Stimulated activated CD8-positive, alpha-beta memory T cell treated with anti-CD3 and anti-CD28 coated beads, Interleukin-7, amount 100 ng/mL, for 48 hours (primary cell): ENCODE results near the gene CAMK1.

Source experiments
- DNase-seq, 2 donors: peaks; one replicate each; pipeline ENCODE4 v3.0.0-alpha.2; 2020; ENCODE audit warnings: low read depth in 1 of 2; ENCODE audit errors: extremely low read depth in 1 of 2

CAMK1 gene

DNA sequence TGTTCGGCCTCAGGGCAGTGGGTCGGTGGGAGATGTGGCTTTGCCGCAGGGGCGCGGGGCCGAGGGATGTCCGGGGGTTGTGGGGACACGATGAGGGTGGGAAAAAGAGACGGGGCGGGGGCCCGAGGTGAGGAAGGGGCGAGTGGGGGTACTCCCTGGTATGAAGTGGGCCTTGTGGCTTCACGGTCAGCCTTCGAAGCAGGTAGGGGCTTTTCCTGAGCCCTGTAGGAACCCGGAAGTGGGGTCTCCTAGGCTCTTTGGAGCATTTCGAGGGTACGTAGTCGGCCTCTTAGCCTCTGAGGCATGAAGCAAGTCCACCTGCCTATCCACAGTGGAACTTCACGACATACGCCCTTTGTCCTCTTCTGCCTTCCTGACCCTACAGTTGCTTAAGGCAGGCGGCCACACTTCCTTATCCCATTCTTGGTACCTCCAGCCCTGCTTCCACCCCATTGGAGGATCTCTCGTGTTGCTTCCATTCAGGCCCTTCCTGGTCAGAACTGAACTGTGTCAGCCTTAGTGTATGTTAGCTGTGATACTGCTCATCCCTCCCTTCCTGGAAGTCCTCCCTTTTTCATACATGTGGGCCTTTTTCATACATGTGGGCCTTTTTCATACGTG, 23.5 kb upstream of the CAMK1 start:
- no peak for DNase-seq

DNA sequence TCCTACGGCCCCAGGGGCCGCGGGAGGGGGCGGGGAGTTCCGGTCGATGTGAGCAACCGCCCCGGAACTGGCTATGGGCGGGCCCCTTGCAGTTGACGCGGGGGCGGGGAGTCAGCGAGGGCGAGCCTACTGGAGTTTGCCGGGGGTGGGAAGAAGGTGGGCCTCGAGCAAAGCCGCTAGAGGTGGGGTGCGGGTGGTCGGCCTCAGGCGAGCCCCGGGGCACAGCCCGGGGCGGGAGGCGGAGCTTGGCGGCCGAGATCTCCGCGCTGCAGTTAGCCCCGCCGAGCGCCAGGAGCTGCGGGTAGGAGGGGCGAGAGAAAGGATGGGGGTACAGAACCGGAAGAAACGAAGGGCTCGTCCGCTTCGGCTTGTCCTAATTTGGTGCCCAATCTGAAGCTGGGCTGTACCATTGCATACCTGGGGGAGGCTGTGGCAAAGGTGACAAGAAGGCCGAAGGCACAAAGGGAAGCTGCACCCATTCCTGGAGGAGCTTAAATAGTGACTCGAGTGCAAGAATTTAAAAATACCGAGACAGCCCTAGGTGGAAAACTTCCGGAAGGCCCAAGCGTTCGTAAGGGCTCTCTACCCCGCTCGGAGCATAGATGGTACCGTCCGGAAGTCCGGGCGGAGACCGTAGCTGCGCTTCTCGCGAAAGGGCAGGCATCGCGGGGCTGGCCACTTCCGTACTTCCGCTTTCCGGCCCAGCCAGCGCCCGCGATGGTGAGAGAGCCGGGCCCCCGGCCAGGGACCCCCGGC, 22.8 kb upstream of the CAMK1 start, which contains the start of the genes ARPC4 and TADA3:
ARPC4 (plus strand) TSS at position 678 of the 756 bp plus-strand sequence; CDS start at position 718, 40 bp downstream.
TADA3 (minus strand) TSS at position 69 of the 756 bp plus-strand sequence. CDS start 1,007 bp downstream, outside the sequence.
- DNase-seq, result peak; percentile 81 to 91

DNA sequence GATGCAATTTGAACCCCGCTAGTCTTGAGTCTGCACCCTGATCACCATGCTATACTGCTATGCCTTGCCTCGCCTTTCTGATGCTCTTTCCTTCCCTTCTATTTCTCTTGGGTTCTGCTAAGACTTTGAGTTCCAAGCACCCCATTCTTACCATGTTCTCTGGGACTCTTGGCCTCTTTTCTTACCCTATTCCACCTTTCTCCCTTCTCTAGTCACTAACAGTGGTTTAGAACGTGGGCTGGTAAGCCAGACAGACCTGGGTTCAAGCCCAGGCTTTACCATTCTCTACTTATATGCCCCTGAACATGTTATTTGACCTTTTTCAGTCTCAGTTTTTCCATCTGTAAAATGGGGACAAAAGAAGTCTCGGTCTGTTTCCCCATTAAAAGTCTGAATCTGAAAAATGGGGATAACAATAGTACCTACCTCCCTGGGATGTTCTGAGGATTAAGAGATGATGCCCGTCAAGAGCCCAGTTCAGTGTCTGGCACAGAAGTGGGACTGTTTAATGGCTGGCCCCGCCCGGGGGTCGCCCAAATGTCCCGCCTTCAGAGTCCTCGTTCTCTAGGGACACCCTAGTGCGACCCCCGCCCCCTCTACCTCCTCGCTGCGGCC, 22.1 kb upstream of the CAMK1 start:
- DNase-seq, result no peak

DNA sequence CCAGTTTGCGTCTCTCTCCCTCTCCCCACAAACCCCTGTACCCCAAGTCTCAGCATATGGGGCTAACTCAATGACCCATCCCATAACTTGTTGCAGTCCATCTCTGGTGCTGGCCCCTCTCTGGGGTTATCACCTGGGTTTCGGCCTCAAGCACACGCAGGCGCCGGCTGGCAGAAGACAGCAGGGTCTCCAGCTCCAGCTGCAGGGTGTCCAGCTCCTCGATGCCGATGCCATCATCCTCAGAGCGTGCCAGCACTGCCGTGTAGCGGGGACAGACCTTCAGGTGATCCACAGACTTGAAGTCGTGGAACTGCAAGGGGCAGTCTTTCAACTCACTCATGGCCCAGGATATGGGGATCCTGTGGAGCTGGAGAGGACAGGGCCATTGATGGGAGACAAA, 21.4 kb upstream of the CAMK1 start:
- DNase-seq, result no peak

DNA sequence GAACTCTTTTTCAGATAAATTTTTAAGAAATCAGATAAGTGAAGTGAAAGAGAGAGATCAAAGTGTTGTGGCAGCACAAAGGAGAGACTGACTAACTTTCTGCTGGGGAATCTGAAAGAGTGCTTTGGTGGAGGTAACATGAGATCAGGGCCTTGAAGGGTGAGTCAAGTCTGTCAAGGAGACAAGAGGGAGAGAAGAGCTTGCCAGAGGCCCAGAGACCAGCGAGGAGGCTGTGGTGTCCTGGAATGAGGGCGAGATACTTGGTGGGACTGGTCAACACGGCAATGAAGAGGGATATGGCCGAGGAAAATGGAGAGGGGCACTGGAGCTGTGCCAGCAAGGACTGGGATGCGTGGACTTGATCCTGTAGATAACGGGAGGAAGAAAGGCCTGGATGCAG, 18.0 kb upstream of the CAMK1 start:
- no peak for DNase-seq

DNA sequence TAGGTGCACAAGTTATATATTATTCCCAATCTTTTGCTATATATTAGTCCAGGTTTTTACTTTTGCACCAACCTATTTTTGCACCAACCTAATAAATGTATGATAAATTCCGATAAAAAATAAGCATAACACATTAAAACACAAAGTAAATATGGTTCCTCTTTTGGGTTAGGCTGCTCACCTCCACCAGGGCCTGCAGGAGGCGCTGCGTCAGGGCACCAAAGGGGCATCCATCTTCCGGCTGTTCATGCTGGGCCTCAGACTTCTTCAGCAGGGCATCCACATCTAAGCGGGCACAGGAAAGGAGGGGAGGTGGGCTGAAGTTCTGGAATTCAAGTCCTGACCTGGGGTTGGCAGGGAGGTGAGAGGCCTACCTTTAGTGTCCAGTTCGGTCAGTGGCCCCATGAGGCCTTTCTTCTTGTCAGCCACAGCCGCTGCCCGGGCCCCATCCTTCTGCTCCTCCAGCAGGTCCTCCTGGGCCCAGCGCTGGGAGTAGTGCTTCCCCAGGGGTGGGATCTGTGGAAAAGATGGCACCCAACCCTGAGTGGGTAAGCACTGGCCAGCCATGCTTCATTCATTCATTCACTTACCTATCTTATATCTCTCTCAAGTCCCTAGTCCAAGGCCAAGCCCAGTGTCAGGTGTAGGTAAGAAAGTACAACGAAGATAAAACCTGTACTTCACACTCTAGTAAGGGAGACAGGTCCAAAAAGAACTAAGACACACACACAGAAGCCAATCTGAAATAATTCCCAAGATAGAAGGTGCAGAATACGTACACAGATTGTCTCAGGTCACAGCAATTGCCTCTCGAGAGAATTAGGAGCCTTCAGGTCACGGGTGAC, 17.3 kb upstream of the CAMK1 start:
- DNase-seq, result no peak

DNA sequence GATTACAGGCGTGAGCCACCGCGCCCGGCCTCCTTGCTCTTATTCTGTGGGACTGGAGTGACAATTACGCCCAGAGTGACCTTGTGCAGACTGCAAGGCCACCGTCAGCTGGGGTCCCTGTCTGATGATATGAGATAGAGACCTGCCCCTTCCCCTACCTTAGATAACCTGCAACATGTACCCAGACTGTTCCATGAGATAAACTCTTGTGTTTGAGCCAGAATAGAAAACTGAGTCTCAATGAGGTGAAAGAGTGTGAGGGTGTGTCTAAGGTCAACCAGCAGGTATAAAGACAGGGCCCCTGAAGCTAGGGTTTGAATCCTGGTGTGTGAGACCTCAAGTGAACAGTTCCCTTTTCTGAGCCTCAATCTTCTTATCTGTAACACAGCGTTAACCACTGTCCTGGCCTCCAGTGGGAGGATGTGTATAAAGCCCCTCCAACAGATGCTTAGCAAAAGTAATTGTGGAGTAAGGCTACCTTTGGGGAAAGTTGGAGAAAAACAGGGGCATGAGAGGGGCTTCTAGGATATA, 16.5 kb upstream of the CAMK1 start:
- no peak for DNase-seq

DNA sequence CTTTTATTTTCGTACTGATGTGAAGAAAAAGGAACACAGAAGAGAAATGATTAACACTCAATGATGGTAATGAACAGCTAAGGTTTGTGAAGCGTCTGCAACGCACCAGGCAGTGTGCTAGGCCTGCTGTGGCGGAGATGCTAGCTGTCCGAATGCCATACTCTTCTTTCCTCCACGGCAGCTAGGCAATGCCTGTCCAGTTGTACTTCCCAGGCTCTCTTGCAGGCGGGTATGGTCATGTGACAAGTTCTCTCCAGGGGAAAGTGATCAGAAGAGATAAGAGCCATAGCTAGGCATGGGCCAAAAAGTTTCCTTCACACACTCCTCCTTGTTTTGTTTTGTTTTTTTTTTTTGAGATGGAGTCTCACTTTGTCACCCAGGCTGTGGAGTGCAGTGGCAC, 15.9 kb upstream of the CAMK1 start:
- DNase-seq, result no peak

DNA sequence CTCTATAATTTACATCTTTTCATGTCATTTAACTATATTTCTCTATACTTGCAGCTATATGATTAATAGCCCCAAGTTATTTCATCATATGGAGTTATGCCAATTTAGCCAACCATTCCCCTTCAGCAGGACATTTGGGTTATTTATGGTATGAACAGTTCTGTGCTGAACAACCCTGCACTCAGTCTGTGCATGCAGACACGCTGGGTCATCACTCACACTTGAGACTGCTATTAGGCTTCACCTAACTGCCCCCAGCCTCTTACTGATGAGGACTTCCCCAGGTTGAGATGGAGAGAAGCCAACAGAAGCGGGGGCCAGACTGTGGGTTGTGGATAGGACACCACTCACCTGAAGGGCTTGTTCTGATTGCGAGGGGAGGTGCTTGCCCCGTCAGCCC, 15.2 kb upstream of the CAMK1 start:
- no peak for DNase-seq

DNA sequence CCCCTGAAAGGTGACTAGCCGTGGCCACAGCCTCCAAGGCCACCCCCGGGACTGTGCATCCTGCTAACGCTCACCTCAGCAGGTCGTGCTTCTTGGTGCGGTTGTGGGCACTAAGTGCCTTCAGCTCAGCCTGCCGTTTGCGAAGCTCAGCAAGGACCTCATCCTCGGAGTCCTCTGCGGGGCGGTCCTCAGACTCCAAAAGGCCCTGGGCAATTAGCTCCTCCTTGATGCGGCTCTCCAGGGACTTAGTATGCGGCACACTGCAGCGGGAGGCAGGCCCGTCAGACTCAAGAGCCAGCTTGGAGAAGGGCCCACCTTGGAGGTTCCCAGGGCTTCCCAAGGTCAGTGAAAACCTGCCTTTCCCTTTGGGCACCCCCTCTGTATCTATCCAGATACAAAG, 14.2 kb upstream of the CAMK1 start:
- DNase-seq, result no peak

DNA sequence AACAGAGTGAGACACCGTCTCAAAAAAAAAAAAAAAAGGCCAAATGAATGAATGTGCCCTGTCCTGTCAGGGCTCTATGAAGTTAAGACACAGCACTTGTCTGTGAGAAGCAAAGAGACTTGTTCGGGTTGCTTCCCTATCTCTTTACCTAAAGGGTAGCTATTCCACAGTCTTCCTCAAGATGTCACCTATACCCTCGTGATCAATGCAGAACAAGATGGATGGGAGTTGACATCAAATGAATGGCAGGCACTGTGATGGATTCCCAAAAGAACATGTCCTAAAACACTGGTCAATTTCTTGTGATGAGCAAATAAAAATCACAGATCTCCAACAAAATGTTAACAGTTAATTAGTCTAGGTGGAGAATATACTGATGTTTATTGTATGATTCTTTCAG, 13.0 kb upstream of the CAMK1 start:
- no peak for DNase-seq

DNA sequence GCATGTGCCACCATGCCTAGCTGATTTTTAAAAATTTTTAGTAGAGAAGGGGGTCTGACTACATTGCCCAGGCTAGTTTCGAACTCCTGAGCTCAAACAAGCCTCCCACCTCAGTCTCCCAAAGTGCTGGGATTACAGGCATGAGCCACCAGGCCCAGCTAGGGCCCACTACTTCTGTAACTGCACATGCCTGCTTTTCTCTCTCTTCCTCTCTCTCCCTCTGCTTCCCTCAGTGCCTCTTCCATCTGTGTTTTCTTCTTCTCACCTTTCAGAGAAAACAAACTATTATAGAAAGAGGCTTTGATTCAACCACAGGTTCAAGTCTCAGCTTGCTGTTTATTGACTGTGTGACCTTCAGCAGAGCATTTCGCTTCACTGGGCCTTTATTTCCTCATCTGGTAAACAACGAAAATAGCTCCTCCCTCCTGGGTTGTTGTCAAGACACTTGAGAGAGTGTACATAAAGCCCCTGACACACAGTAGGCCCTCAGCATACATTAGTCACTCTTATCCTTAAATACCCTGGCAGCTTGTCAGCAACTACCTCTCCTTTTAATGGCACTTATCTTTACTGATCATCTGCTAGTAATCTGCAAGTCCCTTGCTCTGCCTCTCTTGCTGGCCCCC, 12.3 kb upstream of the CAMK1 start:
- DNase-seq, result no peak

DNA sequence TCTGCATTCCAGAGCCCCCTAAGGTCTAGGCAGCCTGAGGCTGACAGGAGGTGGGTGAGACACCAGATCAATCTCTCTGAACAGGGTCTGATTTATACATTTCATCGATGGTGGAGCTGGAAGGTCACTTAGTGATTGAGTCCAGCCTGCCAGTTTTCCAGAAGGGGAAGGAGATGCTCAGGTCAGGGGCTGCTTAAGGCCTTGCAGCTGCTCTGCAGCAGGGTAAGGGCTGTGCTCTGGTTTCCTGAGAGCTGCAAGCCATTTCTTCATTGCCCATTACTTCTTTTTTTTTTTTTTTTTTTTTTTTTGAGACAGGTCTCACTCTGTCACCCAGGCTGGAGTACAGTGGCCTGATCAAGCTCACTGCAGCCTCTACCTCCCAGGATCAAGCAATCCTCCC, 11.8 kb upstream of the CAMK1 start:
- no peak for DNase-seq

DNA sequence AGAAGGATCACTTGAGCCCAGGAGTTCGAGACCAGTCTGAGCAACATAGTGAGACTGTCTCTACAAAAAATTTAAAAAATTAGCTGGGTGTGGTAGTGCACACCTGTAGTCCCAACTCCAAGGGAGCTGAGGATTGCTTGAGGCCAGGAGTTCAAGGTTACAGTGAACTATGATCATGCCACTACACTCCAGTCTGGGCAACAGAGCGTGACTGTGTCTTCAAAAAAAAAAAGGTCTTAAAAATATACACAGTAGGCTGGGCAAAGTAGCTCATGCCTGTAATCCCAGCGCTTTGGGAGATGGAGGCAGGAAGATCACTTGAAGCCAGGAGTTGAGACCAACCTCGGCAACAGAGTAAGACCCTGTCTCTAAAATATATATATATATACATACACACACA, 11.2 kb upstream of the CAMK1 start:
- DNase-seq, result no peak

DNA sequence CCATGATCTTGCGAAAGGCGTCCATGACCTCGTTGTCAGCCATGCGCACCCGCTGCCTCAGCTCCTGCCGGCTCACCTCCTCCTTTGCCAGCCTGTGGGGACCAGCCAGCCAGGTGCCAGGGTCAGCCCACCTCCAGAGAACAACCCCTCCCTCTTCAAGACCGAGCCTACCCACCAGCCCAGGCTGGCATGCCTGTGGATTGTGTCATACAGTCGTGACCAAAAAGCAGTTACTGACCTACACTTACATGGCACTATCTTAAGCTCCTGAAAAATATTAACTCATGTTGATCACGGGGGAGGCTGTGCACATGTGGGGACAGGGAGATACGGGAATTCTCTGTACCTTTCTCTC, 10.7 kb upstream of the CAMK1 start:
- DNase-seq, result no peak

DNA sequence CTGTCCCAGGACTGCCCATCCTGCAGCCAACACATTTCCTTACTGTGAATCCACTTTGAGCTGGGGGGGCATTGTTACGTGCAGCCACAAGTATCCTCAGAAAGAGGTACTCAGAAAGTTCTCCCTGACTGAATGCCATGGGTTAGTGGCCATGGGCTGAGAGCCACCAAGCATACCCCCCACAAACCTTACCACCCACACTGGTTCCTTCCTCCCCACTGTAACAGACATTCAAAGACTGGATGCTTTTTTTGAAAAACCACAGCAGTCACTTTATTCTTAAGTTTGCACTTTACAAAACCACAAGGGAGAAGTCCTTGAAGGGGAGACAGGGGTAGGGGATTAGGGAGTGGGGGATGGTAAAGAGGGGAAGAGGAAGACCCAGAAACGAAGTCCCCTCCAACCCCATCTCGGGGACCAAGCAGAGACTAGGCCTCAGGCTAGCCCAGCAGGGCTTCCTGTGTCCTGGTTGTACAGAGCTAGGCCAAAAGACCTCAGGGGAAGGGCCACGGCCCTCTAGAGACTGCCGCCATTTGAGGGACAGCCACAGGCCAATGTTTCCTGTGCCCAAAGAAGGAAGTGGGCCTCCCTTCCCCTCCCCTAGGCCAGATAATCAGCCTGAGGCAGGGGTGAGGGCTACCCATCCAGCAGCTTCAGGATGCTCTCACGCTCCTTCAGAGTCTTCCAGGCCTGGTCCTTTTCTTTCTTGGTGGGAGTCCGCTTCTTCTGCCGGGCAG, 10.1 kb upstream of the CAMK1 start:
- peak in 1 of 2 donors; percentile 63 for DNase-seq

DNA sequence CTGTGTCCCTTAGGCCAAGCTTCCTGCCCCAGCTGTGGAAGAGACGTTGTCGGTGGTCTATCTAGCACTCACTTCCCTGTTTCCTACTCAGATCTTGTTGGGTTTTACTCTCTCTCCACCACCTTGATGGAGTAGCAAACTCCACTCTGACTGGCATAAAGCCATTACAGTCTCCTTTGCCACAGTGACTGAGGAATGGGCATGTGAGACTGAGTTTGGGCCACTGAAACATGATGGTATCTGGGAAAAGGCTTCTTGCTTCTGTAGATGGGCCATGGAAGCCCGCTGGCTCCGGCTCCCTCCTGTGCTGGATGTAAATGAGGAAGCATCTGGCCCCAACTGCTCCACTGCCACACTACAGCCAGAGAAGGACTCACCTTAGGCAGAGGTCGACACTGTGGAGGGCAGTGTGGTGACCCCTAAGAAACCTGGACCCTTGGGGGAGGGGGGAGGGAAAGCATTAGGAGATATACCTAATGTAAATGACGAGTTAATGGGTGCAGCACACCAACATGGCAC, 9.4 kb upstream of the CAMK1 start:
- no peak for DNase-seq

DNA sequence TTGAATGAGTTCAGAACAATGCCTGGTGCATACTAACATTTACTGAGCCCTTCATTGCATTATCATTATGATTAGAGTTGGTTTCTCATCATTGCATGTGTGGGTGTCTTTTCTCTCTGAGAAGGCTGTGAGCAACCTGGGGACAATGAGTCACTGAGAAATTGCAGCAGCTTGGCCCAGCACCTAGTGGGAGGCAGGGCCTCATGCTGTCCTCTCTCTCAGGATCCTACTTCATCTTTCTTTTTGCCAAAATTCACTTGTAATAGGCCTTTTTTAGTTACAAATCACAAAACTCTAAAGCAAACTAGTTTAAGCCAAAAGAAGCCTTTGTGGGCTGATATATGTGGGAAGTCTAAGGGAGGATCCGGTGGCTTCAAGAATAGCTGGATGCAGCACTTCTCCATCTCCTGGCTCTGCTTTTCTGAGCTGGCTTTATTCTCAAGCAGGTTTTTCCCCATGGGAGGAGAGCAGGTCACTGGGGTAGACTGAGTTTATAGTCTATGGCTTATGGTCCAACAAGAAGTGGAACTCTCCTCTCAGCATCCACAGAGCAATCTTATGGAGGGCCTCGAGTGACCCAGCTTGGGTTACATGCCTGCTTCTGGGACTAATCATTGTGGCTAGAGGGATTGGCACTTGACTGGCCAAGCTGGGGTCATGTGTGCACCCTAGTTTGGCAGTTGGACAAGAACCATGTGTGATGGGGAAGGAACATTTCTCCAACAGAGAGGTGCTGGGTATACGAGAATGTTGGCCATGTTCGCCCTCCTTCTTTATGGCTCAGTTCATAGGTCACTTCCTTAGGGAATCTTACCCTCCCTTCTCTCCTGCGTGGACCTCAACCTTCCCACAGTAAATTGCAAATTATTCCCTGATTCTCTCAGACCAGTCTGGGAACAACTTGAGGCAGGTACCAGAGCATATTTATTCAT, 8.7 kb upstream of the CAMK1 start:
- peak in 1 of 2 donors; percentile 71 for DNase-seq

DNA sequence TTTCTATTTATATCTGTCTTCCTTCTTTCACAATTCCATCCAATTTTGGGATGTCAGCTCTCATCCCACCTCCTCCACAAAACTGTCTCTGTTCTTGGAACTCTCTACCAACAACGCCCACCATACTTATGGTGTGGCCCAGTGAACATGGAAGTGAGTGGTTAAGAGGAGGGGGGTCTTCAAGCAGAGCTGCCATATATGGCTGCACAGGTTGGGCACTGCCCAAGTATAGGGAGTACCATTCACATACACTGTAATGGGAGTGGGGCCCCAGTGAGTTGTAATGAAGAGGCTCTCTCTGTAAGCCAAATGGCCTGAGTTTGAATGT, 7.9 kb upstream of the CAMK1 start:
- no peak for DNase-seq
